Type B pancreatic cell (in vitro differentiated cells): ENCODE results near the gene EVC. TPM values are rescaled to one million over a fixed set of nuclear protein-coding genes. Genes with fewer than 3 reads are reported as not detected.

ENCODE experiments used
- DNase-seq: peaks from one replicate; pipeline ENCODE4 v3.0.0; 2021; ENCODE audit warnings: mixed read lengths; ENCODE audit not compliant: unreplicated experiment; ENCODE audit errors: extremely low spot score
- H3K27ac Mint-ChIP-seq: 2 replicates; pipeline ENCODE4 v1.8.0; 2021; ENCODE audit warnings: mild to moderate bottlenecking, mixed read lengths
- H3K27me3 Mint-ChIP-seq: 2 replicates; pipeline ENCODE4 v1.8.0; 2021; ENCODE audit warnings: mixed read lengths
- H3K36me3 Mint-ChIP-seq: 2 replicates; pipeline ENCODE4 v1.8.0; 2021; ENCODE audit warnings: mixed read lengths
- H3K4me1 Mint-ChIP-seq: one replicate; pipeline ENCODE4 v1.8.0; 2021; ENCODE audit warnings: mixed read lengths; ENCODE audit not compliant: unreplicated experiment
- H3K4me3 Mint-ChIP-seq: 2 replicates; pipeline ENCODE4 v1.8.0; 2021; ENCODE audit warnings: mild to moderate bottlenecking, mixed read lengths
- H3K9me3 Mint-ChIP-seq: 2 replicates; pipeline ENCODE4 v1.8.0; 2021; ENCODE audit warnings: mixed read lengths
- total RNA-seq: library from RNA; stranded (reverse); gene quantifications from 2 replicates; pipeline ENCODE4 v1.2.1, GENCODE V29; 2021; ENCODE audit warnings: low replicate concordance
- TF ChIP-seq, protein P1 (sequence below): fragments of 200-600 bp; sonication (generic); conservative IDR thresholded peaks from 2 replicates; pipeline ENCODE4 v1.5.0; 2021; ENCODE audit warnings: antibody characterized with exemption, mild to moderate bottlenecking

Gene EVC
- total RNA-seq, 1 donor from 2014 or later = 29.2 TPM

DNA sequence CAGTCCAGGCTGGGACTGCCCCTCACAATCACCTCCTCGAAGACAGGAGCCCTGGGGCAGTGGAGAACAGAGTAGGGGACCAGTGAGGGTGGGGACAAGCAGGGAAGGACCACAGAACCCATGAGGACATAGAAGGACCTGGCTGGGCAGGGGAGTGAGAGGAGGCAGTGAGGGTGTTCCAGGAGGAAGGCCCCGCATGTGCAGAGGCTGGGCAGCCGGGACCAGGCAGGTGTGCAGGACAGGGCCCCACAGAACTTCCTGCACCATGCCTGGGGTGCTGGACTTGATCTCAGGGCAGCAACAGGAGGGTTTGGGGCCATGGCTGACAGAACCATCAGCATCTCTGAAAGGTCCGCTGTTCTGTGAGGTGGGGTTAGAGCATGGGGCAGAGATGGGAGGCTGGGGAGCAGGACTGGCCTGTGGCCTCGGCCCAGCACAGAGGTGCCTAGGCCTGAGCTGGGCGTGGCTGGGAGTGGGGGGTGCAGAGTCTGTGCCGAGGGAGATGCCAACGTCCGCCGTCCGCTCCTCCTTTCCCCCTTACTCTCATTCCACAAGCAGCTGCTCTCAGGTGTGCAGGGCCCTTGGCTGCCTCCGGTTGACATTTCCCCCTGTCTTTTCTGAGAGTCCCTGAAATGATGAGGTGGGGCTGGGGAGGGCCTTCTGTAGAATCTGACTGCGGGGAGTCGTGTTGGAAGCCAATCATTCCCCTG, 40.8 kb downstream of the EVC start:
- Mint-ChIP-seq H3K27me3 (no peaks in the 10 kb centered on the region), H3K4me3 (no peak overlapping the region), H3K36me3 (peaks cover 13% of the 10 kb centered on the region), H3K27ac (no peak overlapping the region), H3K9me3 (no peaks in the 10 kb centered on the region), H3K4me1 (no peaks in the 10 kb centered on the region)
- TF ChIP-seq, protein P1, sequence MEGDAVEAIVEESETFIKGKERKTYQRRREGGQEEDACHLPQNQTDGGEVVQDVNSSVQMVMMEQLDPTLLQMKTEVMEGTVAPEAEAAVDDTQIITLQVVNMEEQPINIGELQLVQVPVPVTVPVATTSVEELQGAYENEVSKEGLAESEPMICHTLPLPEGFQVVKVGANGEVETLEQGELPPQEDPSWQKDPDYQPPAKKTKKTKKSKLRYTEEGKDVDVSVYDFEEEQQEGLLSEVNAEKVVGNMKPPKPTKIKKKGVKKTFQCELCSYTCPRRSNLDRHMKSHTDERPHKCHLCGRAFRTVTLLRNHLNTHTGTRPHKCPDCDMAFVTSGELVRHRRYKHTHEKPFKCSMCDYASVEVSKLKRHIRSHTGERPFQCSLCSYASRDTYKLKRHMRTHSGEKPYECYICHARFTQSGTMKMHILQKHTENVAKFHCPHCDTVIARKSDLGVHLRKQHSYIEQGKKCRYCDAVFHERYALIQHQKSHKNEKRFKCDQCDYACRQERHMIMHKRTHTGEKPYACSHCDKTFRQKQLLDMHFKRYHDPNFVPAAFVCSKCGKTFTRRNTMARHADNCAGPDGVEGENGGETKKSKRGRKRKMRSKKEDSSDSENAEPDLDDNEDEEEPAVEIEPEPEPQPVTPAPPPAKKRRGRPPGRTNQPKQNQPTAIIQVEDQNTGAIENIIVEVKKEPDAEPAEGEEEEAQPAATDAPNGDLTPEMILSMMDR = no peak
- DNase-seq = no peak

DNA sequence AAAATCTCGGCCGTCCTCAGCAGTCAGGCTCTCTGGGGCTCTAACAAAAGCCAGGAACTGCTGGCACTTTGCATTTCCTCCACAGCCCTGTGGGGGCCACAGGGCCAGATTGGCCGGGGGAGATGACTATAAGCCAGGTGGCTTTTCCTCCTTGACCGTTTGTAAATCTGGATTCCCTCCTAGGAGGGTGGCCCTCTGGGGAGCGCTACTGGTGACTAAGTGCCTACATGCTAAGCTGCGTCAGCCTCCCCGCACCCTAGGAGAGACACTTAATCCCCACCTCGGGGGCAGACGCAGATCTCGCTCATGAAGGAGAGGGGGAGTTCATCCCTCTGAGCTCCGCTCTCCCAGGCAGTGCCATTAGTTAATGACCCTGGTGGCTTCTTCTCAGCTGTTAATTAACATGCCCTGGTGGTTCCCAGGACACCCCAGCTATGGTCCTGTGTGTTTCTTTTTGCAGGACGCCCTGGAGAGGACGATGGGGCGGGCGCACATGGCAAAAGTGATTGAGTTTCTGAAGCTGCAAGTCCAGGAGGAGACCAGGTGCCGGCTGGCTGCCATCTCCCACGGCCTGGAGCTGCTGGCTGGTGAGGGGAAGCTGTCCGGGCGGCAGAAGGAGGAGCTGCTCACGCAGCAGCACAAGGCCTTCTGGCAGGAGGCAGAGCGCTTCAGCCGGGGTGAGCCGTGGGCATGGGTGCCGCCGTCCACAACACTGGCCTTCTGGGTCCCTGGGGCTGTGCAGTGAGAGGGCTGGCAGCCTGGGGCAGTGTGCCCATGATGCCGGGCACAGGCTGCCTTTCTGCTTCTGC, 41.6 kb downstream of the EVC start:
- H3K36me3 Mint-ChIP-seq = peaks cover 12% of the 10 kb centered on the region
- H3K27me3 Mint-ChIP-seq = no peaks in the 10 kb centered on the region
- H3K4me3 Mint-ChIP-seq = no peak overlapping the region
- TF ChIP-seq, protein P1 = no peak
- H3K27ac Mint-ChIP-seq = no peak overlapping the region
- no peaks in the 10 kb centered on the region for H3K9me3 Mint-ChIP-seq
- no peak for DNase-seq
- no peaks in the 10 kb centered on the region for H3K4me1 Mint-ChIP-seq

DNA sequence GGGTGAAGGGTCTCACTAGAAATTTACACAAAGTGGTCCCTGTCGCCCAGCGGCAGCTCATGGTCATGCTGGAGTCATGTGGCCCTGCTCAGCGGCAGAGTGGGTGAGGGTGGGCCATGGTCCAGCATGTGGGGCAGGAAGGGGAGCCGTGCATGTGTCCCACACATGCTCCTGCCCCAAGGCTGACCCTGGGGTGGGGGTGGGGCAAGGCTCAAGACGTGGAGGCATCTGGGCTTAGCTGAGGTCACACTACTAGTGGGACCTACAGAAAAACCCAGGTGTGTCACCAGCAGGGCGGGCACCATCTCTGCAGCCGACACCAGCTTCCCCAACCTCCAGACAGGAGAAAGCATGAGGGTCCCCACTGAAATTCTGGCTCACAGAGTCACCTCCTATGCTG, 42.4 kb downstream of the EVC start:
- no peaks in the 10 kb centered on the region for H3K27me3 Mint-ChIP-seq
- TF ChIP-seq, protein P1 = no peak
- DNase-seq = no peak
- H3K27ac Mint-ChIP-seq = no peak overlapping the region
- H3K9me3 Mint-ChIP-seq = no peaks in the 10 kb centered on the region
- H3K4me3 Mint-ChIP-seq = no peak overlapping the region
- peaks cover 12% of the 10 kb centered on the region for H3K36me3 Mint-ChIP-seq
- H3K4me1 Mint-ChIP-seq = no peaks in the 10 kb centered on the region

DNA sequence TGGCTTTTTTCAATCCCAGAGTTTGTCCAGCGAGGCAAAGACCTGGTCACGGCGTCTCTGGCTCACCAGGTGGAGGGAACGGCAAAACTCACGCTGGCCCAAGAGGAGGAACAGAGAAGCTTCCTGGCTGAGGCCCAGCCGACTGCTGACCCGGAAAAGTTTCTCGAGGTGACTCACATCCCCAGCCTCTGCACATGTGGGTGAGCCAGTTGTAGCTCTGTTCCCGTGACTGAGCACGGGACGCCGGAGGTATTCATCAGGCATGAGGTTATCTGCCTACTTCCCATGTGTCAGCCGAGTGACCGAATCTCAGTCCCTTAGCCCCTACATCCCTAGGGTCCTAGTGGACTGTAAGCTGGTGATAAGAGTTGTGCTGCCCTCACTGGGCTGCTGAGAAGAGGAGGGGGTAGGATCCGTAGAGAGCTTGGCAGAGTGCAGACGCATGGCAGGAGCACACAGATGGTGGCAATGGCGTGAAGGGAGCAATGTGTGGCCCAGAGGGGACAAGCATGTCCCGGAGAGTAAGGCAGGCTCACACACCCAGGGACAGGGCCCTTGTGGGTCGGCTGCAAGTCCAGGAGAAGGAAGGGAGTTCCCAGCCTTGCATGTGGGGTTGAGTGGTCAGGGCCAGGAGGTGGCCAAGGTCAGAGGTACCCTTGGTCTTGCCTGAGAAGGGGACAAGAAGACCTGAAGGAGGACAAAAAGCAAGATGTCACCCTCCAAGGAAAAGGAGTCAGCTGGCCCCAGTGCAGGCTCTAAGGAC, 42.9 kb downstream of the EVC start:
- TF ChIP-seq, protein P1 = no peak
- H3K9me3 Mint-ChIP-seq = no peaks in the 10 kb centered on the region
- no peaks in the 10 kb centered on the region for H3K27me3 Mint-ChIP-seq
- DNase-seq = no peak
- H3K4me3 Mint-ChIP-seq = no peak overlapping the region
- H3K36me3 Mint-ChIP-seq = peaks cover 15% of the 10 kb centered on the region
- no peaks in the 10 kb centered on the region for H3K4me1 Mint-ChIP-seq
- H3K27ac Mint-ChIP-seq = peak overlapping the region; percentile 13

DNA sequence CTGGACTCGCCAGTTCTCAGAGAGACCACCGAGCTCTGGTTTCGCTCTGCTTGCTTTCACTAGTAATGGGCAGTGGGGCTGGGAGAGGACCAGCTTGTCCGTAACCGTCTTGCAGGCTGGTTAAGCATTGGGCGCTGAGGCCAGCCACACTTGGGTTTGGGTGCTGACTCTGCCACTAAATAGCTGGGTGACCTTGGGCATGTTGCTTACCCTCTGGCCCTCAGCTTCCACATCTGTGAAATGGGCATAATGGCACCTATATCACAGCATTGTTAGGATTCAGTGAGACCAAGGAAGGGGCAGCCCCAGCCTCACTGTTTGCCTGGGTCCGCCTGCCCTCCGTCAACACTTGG, 43.5 kb downstream of the EVC start:
- Mint-ChIP-seq H3K27ac (no peak overlapping the region), H3K27me3 (no peaks in the 10 kb centered on the region), H3K36me3 (peaks cover 12% of the 10 kb centered on the region), H3K4me1 (no peaks in the 10 kb centered on the region), H3K9me3 (no peaks in the 10 kb centered on the region), H3K4me3 (no peak overlapping the region)
- TF ChIP-seq, protein P1 = no peak
- no peak for DNase-seq
